Loucy (cell line): Measurements from ENCODE around the gene OMD.

Experiments
- H2AFZ ChIP-seq: fragments of 200-600 bp; sonication (generic); 2 replicates; pipeline ENCODE4 v1.6.0; 2016; ENCODE audit warnings: antibody characterized with exemption, mild to moderate bottlenecking, low read length, moderate library complexity
- H3F3A ChIP-seq: fragments of 200-600 bp; 2 replicates; pipeline ENCODE4 v1.6.0; 2016; ENCODE audit warnings: antibody characterized with exemption, low read depth, mild to moderate bottlenecking
- H3K27me3 ChIP-seq: fragments of 200-600 bp; sonication (generic); 2 replicates; pipeline ENCODE4 v1.6.1; 2014; ENCODE audit warnings: low read length, mild to moderate bottlenecking; ENCODE audit not compliant: insufficient read depth, poor library complexity, severe bottlenecking
- H3K36me3 ChIP-seq: fragments of 200-600 bp; sonication (generic); 2 replicates; pipeline ENCODE4 v1.6.1; 2016; ENCODE audit warnings: low read length; ENCODE audit not compliant: insufficient read depth
- H3K4me1 ChIP-seq: fragments of 200-600 bp; sonication (generic); 2 replicates; pipeline ENCODE4 v1.5.1; 2014; ENCODE audit warnings: low read length, mild to moderate bottlenecking; ENCODE audit not compliant: insufficient read depth, poor library complexity, severe bottlenecking
- H3K4me2 ChIP-seq: fragments of 200-600 bp; sonication (generic); 2 replicates; pipeline ENCODE4 v1.6.0; 2014; ENCODE audit warnings: antibody characterized with exemption, low read length, low read depth, mild to moderate bottlenecking; ENCODE audit not compliant: poor library complexity, severe bottlenecking
- H3K4me3 ChIP-seq: fragments of 200-600 bp; sonication (generic); 2 replicates; pipeline ENCODE4 v1.5.1; 2014; ENCODE audit warnings: low read length, mild to moderate bottlenecking, mixed read lengths; ENCODE audit not compliant: poor library complexity, severe bottlenecking
- H3K79me2 ChIP-seq: fragments of 200-600 bp; sonication (generic); 2 replicates; pipeline ENCODE4 v1.6.1; 2014; ENCODE audit warnings: low read length; ENCODE audit not compliant: insufficient read depth
- H3K9ac ChIP-seq: fragments of 200-600 bp; sonication (generic); 2 replicates; pipeline ENCODE4 v1.6.0; 2014; ENCODE audit warnings: mild to moderate bottlenecking, low read depth, low read length, moderate library complexity; ENCODE audit not compliant: poor library complexity, severe bottlenecking
- H3K9me2 ChIP-seq: fragments of 200-600 bp; sonication (generic); replicated peaks from 2 replicates; pipeline ENCODE4 v1.6.1; 2016; ENCODE audit warnings: low read depth, low read length, mixed read lengths
- H3K9me3 ChIP-seq: fragments of 200-600 bp; sonication (generic); 2 replicates; pipeline ENCODE4 v1.6.1; 2014; ENCODE audit warnings: mild to moderate bottlenecking, antibody characterized with exemption, low read length, low read depth; ENCODE audit not compliant: insufficient read depth
- H4K20me1 ChIP-seq: fragments of 200-600 bp; sonication (generic); 2 replicates; pipeline ENCODE4 v1.6.0; 2014; ENCODE audit warnings: antibody characterized with exemption, low read length, mild to moderate bottlenecking; ENCODE audit not compliant: insufficient read depth, poor library complexity, severe bottlenecking
- EZH2phosphoT487 ChIP-seq: fragments of 200-600 bp; IDR thresholded peaks from 2 replicates; pipeline ENCODE4 v1.6.1; 2018; ENCODE audit warnings: antibody characterized with exemption, mild to moderate bottlenecking, moderate library complexity, borderline replicate concordance
- TF ChIP-seq, protein P1 (sequence below): fragments of 200-600 bp; sonication (generic); conservative IDR thresholded peaks from 2 replicates; pipeline ENCODE4 v1.5.1; 2014; ENCODE audit warnings: mild to moderate bottlenecking, antibody characterized with exemption, low read length

The OMD gene

DNA sequence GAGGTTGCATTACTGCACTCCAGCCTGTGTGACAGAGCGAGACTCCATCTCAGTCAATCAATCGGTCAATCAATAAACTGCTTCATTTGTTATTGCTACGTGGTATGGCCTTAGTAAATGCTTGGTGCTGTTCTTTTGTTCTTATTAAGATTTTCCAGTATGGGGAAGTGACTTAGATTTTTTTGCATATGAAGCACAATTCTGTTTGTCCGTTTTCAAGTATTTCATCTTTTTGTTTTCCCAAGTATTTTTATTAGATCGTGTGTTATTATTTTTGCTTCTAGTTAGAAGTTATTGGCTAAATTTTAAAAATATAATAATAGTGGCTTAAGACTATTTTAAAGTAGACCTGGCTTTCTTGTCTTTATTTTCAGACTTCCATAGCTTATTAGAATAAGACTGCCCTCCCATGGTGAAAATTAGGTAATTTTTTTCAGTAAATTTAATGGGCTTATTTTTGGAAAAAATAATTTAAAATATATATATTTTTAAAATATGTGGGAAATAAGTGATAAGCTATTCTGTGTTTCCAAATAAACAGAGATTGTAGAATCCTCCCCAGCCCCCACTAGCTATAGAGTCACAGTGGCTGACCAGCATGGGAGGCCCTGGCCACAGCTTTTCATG lies 14.7 kb upstream of the OMD start:
- H3K4me3 ChIP-seq: no peak overlapping the region
- no peaks in the 10 kb centered on the region for H3K27me3 ChIP-seq
- no peak overlapping the region for H2AFZ ChIP-seq
- H3K36me3 ChIP-seq: no peaks in the 10 kb centered on the region
- H3K4me2 ChIP-seq: no peak overlapping the region
- H3K79me2 ChIP-seq: no peaks in the 10 kb centered on the region
- peaks cover 4% of the 10 kb centered on the region for H3K4me1 ChIP-seq
- no peaks in the 10 kb centered on the region for H3F3A ChIP-seq
- no peaks in the 10 kb centered on the region for H4K20me1 ChIP-seq
- H3K9ac ChIP-seq: no peak overlapping the region
- H3K9me3 ChIP-seq: no peaks in the 10 kb centered on the region
- no peak for TF ChIP-seq EZH2phosphoT487
- TF ChIP-seq, protein P1, sequence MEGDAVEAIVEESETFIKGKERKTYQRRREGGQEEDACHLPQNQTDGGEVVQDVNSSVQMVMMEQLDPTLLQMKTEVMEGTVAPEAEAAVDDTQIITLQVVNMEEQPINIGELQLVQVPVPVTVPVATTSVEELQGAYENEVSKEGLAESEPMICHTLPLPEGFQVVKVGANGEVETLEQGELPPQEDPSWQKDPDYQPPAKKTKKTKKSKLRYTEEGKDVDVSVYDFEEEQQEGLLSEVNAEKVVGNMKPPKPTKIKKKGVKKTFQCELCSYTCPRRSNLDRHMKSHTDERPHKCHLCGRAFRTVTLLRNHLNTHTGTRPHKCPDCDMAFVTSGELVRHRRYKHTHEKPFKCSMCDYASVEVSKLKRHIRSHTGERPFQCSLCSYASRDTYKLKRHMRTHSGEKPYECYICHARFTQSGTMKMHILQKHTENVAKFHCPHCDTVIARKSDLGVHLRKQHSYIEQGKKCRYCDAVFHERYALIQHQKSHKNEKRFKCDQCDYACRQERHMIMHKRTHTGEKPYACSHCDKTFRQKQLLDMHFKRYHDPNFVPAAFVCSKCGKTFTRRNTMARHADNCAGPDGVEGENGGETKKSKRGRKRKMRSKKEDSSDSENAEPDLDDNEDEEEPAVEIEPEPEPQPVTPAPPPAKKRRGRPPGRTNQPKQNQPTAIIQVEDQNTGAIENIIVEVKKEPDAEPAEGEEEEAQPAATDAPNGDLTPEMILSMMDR: peak; percentile 48; the same call in 1 of the 2 replicates
- no peaks in the 10 kb centered on the region for H3K9me2 ChIP-seq

DNA sequence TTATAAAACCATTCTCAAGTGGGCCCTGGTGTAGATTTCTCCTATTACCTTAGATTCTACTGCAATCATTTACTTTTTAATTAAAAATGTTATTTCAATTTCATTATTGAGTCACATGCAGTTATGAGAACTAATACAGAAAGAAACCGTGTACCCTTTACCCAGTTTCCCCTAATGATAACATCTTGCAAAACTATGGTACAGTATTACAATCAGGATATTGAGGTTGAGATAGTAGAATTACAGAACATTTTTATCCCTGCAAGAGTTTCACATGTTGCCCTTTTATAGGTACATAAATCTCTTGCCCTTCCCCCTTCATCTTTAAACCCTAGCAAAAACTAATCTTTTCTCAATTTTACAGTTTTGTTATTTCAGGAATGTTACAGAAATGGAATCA lies 11.0 kb upstream of the OMD start:
- H4K20me1 ChIP-seq: no peaks in the 10 kb centered on the region
- H3K9me3 ChIP-seq: no peaks in the 10 kb centered on the region
- no peak overlapping the region for H2AFZ ChIP-seq
- no peaks in the 10 kb centered on the region for H3K27me3 ChIP-seq
- H3K36me3 ChIP-seq: no peaks in the 10 kb centered on the region
- H3K9ac ChIP-seq: no peak overlapping the region
- no peaks in the 10 kb centered on the region for H3K79me2 ChIP-seq
- H3F3A ChIP-seq: no peaks in the 10 kb centered on the region
- peaks cover 4% of the 10 kb centered on the region for H3K4me1 ChIP-seq
- TF ChIP-seq EZH2phosphoT487: no peak
- TF ChIP-seq, protein P1: no peak
- no peaks in the 10 kb centered on the region for H3K9me2 ChIP-seq
- H3K4me3 ChIP-seq: no peak overlapping the region
- no peak overlapping the region for H3K4me2 ChIP-seq

DNA sequence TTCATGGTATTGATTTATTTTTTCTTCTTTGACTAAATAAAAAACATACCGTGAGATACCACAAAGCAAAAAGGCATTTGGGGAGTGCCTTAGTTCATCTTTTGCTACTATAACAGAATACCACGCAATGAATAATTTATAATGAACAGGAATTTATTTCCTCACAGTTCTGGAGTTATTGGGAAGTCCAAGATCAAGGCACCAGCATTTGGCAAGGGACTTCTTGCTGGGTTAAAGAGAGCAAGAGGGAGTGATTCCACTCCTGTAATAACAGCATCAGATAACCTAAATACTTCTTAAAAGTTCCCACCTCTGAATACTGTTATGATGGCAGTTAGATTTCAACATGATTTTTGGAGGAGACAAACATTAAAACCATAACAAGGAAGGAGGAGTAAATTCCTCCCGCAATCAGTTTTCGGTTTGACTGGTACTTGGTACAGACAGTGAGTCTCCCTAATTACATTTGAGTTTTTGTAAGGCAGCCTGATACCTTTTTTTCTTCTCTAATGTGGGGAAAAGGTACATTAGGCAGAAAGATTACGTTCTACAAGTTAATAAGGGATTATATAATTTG lies 8.8 kb upstream of the OMD start:
- no peaks in the 10 kb centered on the region for H3K36me3 ChIP-seq

More for the DNA sequence above, 8.8 kb upstream of the OMD start:
- Histone ChIP-seq H4K20me1 (no peaks in the 10 kb centered on the region), H3K4me2 (no peak overlapping the region), H3F3A (no peaks in the 10 kb centered on the region), H3K9me2 (no peaks in the 10 kb centered on the region), H3K9ac (no peak overlapping the region), H2AFZ (no peak overlapping the region), H3K79me2 (no peaks in the 10 kb centered on the region), H3K4me1 (peaks cover 4% of the 10 kb centered on the region), H3K27me3 (no peaks in the 10 kb centered on the region), H3K9me3 (no peaks in the 10 kb centered on the region), H3K4me3 (no peak overlapping the region)
- no peak for TF ChIP-seq EZH2phosphoT487
- TF ChIP-seq, protein P1: no peak
